AG04450 (cell line): ENCODE results near the gene LHX1. TPM values are rescaled to one million over a fixed set of nuclear protein-coding genes. Genes with fewer than 3 reads are reported as not detected.

Source experiments
- CTCF ChIA-PET: fragments of 300-600, 350-600 bp; formaldehyde crosslinking; extraction: SDS; loops from one replicate; lab custom pipeline; 2022; ENCODE audit warnings: antibody characterized with exemption, inconsistent platforms; lab: Charles Lee
- POLR2A ChIA-PET: fragments of 350-600 bp; formaldehyde crosslinking; extraction: SDS; loops from one replicate; lab custom pipeline; 2021; ENCODE audit warnings: antibody characterized with exemption, inconsistent platforms; lab: Yijun Ruan, JAX
- DNase-seq: peaks from one replicate; pipeline ENCODE4 v3.0.0-alpha.2; 2011; ENCODE audit warnings: low read depth, low spot score
- H3K27ac ChIP-seq: one replicate; pipeline ENCODE4 v1.5.1; 2012; ENCODE audit warnings: low read depth, low read length, control low read depth
- H3K27me3 ChIP-seq: one replicate; pipeline ENCODE4 v1.6.0; 2012; ENCODE audit warnings: low read length; ENCODE audit not compliant: control insufficient read depth, insufficient read depth
- H3K4me3 ChIP-seq: 2 replicates; pipeline ENCODE4 v1.5.1; 2011; ENCODE audit warnings: mild to moderate bottlenecking, low read depth, low read length, control low read depth
- H3K9me3 ChIP-seq: 2 replicates; pipeline ENCODE4 v1.5.1; 2012; ENCODE audit warnings: low read length; ENCODE audit not compliant: control insufficient read depth, insufficient read depth
- CTCF ChIP-seq: IDR thresholded peaks from 2 replicates; pipeline ENCODE4 v1.5.1; 2011; ENCODE audit warnings: low read depth, low read length, control low read depth, inconsistent platforms
- polyA plus RNA-seq: library from polyadenylated mRNA; depleted of rRNA; stranded (reverse); fragments of >200 nt; gene quantifications from 2 replicates; pipeline ENCODE4 v1.2.3, GENCODE V29; 2011

Gene LHX1
- polyA plus RNA-seq, 1 experiment: not detected

GRCh38 chr17:36972905-36973304 is 35.6 kb downstream of the LHX1 start:
- no peak for DNase-seq
- H3K27me3 ChIP-seq: no peaks in the 10 kb centered on the region
- H3K4me3 ChIP-seq: no peak overlapping the region
- ChIA-PET POLR2A (no interaction called here), CTCF (no interaction called here)
- TF ChIP-seq CTCF: no peak
- H3K9me3 ChIP-seq: no peaks in the 10 kb centered on the region
- H3K27ac ChIP-seq: no peak overlapping the region

GRCh38 chr17:36975922-36976515 is 38.7 kb downstream of the LHX1 start:
- Histone ChIP-seq H3K27ac (no peak overlapping the region), H3K27me3 (no peaks in the 10 kb centered on the region), H3K9me3 (no peaks in the 10 kb centered on the region), H3K4me3 (no peak overlapping the region)
- CTCF ChIA-PET: interaction anchor here (2.1 kb wide), 1 partner anchor 71 kb away, joined by 8 read pairs; no protein-coding TSS in a partner anchor
- TF ChIP-seq CTCF: no peak
- POLR2A ChIA-PET: no interaction called here
- no peak for DNase-seq

GRCh38 chr17:36977066-36977465 is 39.8 kb downstream of the LHX1 start:
- ChIA-PET POLR2A (no interaction called here), CTCF (interaction anchor here (0.7 kb wide), 1 partner anchor 70 kb away, joined by 4 read pairs; no protein-coding TSS in a partner anchor)
- no peaks in the 10 kb centered on the region for H3K27me3 ChIP-seq
- no peak for DNase-seq
- H3K27ac ChIP-seq: no peak overlapping the region
- no peaks in the 10 kb centered on the region for H3K9me3 ChIP-seq
- H3K4me3 ChIP-seq: no peak overlapping the region
- no peak for TF ChIP-seq CTCF

GRCh38 chr17:36977568-36977967 is 40.3 kb downstream of the LHX1 start:
- Histone ChIP-seq H3K27ac (no peak overlapping the region), H3K9me3 (no peaks in the 10 kb centered on the region), H3K27me3 (no peaks in the 10 kb centered on the region), H3K4me3 (no peak overlapping the region)
- no peak for DNase-seq
- CTCF ChIA-PET: interaction anchor here (0.7 kb wide), 1 partner anchor 70 kb away, joined by 4 read pairs; no protein-coding TSS in a partner anchor
- no peak for TF ChIP-seq CTCF
- POLR2A ChIA-PET: no interaction called here

- TF ChIP-seq CTCF: no peak
- H3K27me3 ChIP-seq: no peaks in the 10 kb centered on the region
- CTCF ChIA-PET: interaction anchor here (0.8 to 1.1 kb wide), 2 partner anchors 50 to 376 kb away, joined by 3 to 6 read pairs; no protein-coding TSS in a partner anchor
- POLR2A ChIA-PET: no interaction called here
- no peak overlapping the region for H3K27ac ChIP-seq
- no peaks in the 10 kb centered on the region for H3K9me3 ChIP-seq
- no peak overlapping the region for H3K4me3 ChIP-seq
- no peak for DNase-seq
These were observed 41.7 kb downstream of the LHX1 start for GRCh38 chr17:36978810-36979564.
